DOHH2 (cell line): Measurements from ENCODE around the gene S100A13.

Experiments used
- H3F3A ChIP-seq: fragments of 200-600 bp; sonication (generic), shearing (Covaris generic); 2 replicates; pipeline ENCODE4 v1.6.0; 2016; ENCODE audit warnings: antibody characterized with exemption, mild to moderate bottlenecking; ENCODE audit not compliant: control insufficient read depth, insufficient read depth
- H3K27ac ChIP-seq: fragments of 200-600 bp; sonication (generic); 2 replicates; pipeline ENCODE4 v1.5.1; 2014; ENCODE audit warnings: low read depth, mild to moderate bottlenecking, low read length, moderate library complexity
- H3K27me3 ChIP-seq: fragments of 200-600 bp; sonication (generic); 2 replicates; pipeline ENCODE4 v1.6.1; 2014; ENCODE audit warnings: mild to moderate bottlenecking, low read length, mixed read lengths; ENCODE audit not compliant: control insufficient read depth
- H3K36me3 ChIP-seq: fragments of 200-600 bp; sonication (generic); 2 replicates; pipeline ENCODE4 v1.6.1; 2014; ENCODE audit warnings: mild to moderate bottlenecking, low read length, moderate library complexity, mixed read lengths; ENCODE audit not compliant: control insufficient read depth
- H3K4me1 ChIP-seq: fragments of 200-600 bp; sonication (generic); 2 replicates; pipeline ENCODE4 v1.6.1; 2014; ENCODE audit warnings: mild to moderate bottlenecking, low read length, mixed read lengths; ENCODE audit not compliant: control insufficient read depth
- H3K4me2 ChIP-seq: fragments of 200-600 bp; sonication (generic); 2 replicates; pipeline ENCODE4 v1.6.0; 2014; ENCODE audit warnings: mild to moderate bottlenecking, low read length, moderate library complexity
- H3K4me3 ChIP-seq: fragments of 200-600 bp; sonication (generic); 2 replicates; pipeline ENCODE4 v1.5.1; 2014; ENCODE audit warnings: mild to moderate bottlenecking, low read length, mixed read lengths
- H3K79me2 ChIP-seq: fragments of 200-600 bp; sonication (generic); 2 replicates; pipeline ENCODE4 v1.6.1; 2014; ENCODE audit warnings: mild to moderate bottlenecking, low read length, mixed read lengths; ENCODE audit not compliant: control insufficient read depth
- H3K9me2 ChIP-seq: fragments of 200-600 bp; sonication (generic); replicated peaks from 2 replicates; pipeline ENCODE4 v1.6.1; 2014; ENCODE audit warnings: mild to moderate bottlenecking, low read length, mixed read lengths; ENCODE audit not compliant: control insufficient read depth
- H3K9me3 ChIP-seq: fragments of 200-600 bp; sonication (generic); 2 replicates; pipeline ENCODE4 v1.6.1; 2014; ENCODE audit warnings: antibody characterized with exemption, low read length, mixed read lengths; ENCODE audit not compliant: control insufficient read depth, insufficient read depth
- H4K20me1 ChIP-seq: fragments of 200-600 bp; sonication (generic); 2 replicates; pipeline ENCODE4 v1.6.0; 2014; ENCODE audit warnings: low read depth, mild to moderate bottlenecking, antibody characterized with exemption, low read length, moderate library complexity; ENCODE audit not compliant: control insufficient read depth, insufficient read depth
- EZH2phosphoT487 ChIP-seq: fragments of 200-600 bp; sonication (generic); IDR thresholded peaks from 2 replicates; pipeline ENCODE4 v1.6.1; 2017; ENCODE audit warnings: borderline replicate concordance, mild to moderate bottlenecking, antibody characterized with exemption, low read length, moderate library complexity, mixed read lengths
- TF ChIP-seq, protein P1 (sequence below): fragments of 200-600 bp; sonication (generic); IDR thresholded peaks from one replicate; pipeline ENCODE4 v1.5.1; 2014; ENCODE audit warnings: antibody characterized with exemption, mild to moderate bottlenecking, low read depth, low read length; ENCODE audit not compliant: poor library complexity, severe bottlenecking

Gene S100A13

DNA sequence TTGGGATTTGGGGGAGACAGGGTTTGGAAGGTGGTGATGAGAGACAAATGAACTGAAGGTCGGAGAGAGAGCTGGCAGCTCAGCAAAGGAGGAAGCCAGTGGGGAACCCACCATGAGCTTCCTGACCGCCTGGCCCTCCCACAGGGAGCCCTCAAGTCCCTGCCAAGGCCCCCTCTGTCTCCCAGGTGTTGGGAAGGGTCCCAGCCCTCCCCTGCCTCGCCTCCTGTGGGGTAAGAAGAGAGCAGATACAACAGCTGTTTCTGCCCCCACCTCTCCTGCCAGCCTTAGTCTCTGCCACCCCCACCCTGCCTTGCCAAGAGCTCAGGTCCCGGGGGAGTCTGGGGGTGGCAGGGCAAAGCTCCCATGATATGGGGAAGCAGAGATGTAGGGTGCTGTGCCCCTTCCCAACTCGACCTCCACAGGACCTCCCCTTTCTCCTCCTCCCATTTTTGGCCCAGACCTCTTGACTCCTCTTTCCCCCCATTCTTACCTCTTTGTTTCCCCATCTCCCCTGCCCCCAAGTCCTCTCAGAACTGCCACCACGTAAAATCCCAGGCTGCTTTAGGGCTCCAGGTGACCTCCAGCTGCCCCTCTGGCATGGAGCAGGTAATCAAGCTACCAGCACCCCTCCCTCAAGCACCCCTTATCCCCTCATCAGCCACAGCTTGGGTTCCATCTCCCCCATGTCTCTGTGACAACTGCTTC is 1.5 kb upstream of the S100A13 start:
- Histone ChIP-seq H3K79me2 (peaks cover 10% of the 10 kb centered on the region), H3K27me3 (no peaks in the 10 kb centered on the region), H3K9me3 (no peaks in the 10 kb centered on the region), H3K4me2 (0 out of 2 replicates have a peak overlapping the region, but pooled peaks have one; percentile 5), H3K4me1 (peaks cover 55% of the 10 kb centered on the region), H4K20me1 (no peaks in the 10 kb centered on the region), H3K4me3 (no peak overlapping the region), H3F3A (peaks cover 2% of the 10 kb centered on the region; the same call in 1 of the 2 replicates), H3K36me3 (peaks cover 7% of the 10 kb centered on the region; the same call in 1 of the 2 replicates), H3K9me2 (no peaks in the 10 kb centered on the region), H3K27ac (no peak overlapping the region)
- TF ChIP-seq, protein P1, sequence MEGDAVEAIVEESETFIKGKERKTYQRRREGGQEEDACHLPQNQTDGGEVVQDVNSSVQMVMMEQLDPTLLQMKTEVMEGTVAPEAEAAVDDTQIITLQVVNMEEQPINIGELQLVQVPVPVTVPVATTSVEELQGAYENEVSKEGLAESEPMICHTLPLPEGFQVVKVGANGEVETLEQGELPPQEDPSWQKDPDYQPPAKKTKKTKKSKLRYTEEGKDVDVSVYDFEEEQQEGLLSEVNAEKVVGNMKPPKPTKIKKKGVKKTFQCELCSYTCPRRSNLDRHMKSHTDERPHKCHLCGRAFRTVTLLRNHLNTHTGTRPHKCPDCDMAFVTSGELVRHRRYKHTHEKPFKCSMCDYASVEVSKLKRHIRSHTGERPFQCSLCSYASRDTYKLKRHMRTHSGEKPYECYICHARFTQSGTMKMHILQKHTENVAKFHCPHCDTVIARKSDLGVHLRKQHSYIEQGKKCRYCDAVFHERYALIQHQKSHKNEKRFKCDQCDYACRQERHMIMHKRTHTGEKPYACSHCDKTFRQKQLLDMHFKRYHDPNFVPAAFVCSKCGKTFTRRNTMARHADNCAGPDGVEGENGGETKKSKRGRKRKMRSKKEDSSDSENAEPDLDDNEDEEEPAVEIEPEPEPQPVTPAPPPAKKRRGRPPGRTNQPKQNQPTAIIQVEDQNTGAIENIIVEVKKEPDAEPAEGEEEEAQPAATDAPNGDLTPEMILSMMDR: no peak
- TF ChIP-seq EZH2phosphoT487: no peak

DNA sequence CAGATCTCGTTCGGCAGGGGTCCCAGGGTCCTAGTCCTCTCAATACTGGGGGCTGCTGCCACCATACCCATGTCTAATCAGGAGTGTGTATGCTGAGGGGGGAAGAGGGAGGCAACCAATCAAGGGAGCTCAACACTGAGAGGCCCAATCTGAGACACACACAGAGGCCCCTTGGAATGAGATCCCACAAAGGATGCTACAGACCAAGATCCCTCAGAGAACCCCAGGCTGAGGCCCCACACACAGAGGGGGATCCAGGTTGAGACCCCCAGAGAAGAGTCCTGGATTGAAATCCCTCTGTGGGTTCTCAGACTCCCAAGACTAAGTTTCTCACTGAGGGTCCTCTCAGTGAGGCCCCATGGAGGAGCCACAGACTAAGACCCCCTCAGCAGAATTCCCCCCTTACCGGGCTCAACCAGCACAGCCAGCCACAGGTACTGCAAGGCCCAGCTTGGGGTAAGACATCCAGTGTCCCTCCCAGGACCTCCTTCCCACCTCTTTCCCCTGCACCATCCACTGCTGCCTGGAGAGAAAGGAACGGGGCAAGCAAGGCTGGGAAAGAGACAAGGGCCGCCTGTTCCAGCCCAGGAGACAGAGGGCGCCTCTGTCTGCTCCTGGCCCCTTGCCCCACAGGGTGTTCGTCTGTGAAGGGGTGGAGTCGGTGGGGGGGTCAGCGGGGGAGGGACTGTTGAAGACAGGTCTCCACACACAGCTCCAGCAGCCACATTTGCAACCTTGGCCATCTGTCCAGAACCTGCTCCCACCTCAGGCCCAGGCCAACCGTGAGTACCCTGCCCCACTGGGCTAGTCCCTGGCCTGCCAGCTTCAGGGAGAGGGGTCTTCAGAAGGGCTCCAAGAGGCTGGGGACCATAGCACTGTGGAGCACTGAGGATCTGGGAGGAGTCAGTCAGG is 666 bp upstream of the S100A13 start, which contains the start of gene S100A1:
Gene S100A1, plus strand, starts transcription at position 720 of the 912 bp plus-strand sequence. CDS start 2,088 bp downstream, outside the sequence.
- Histone ChIP-seq H3K9me2 (no peaks in the 10 kb centered on the region), H3K9me3 (no peaks in the 10 kb centered on the region), H3K27ac (peak within 1 kb of the TSS; percentile 62), H3K4me1 (peaks cover 57% of the 10 kb centered on the region), H3K4me3 (peak within 1 kb of the TSS; percentile 87), H3K27me3 (no peaks in the 10 kb centered on the region), H3K36me3 (peaks cover 9% of the 10 kb centered on the region; the same call in 1 of the 2 replicates), H3K4me2 (peak within 1 kb of the TSS; percentile 92), H3K79me2 (peaks cover 10% of the 10 kb centered on the region), H3F3A (peaks cover 2% of the 10 kb centered on the region; the same call in 1 of the 2 replicates), H4K20me1 (no peaks in the 10 kb centered on the region)
- no peak for TF ChIP-seq EZH2phosphoT487
- TF ChIP-seq, protein P1: no peak

DNA sequence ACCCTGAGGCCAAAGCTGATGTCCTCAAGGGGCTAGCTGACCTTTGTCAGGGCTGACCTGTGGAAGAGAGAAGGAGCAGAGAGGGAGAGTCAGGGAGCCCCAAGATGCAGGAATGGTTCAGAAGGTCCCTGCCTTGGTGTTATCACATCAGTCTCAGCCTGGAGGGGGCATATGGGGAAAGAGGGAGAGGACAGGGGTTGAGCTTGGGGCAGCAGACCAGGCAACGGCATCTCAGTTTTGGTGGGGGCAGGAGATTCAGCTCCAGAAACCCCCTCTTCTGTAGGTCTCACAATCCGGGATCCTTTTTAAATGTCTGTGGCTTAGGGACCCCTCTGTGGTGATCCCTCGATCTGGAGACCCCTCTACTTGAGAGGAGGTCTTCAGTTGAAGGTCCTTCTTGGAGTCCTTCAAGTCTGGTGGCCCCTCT is 815 bp downstream of the S100A13 start:
- peak overlapping the region; percentile 92 for H3K4me2 ChIP-seq
- H3K4me1 ChIP-seq: peaks cover 70% of the 10 kb centered on the region
- peaks cover 14% of the 10 kb centered on the region for H3K36me3 ChIP-seq
- TF ChIP-seq, protein P1: no peak
- TF ChIP-seq EZH2phosphoT487: no peak
- no peaks in the 10 kb centered on the region for H3K9me2 ChIP-seq
- H3K27me3 ChIP-seq: no peaks in the 10 kb centered on the region
- peak overlapping the region; percentile 62; the same call in 1 of the 2 replicates for H3K27ac ChIP-seq
- no peaks in the 10 kb centered on the region for H4K20me1 ChIP-seq
- H3K79me2 ChIP-seq: peaks cover 10% of the 10 kb centered on the region
- H3K9me3 ChIP-seq: no peaks in the 10 kb centered on the region
- H3K4me3 ChIP-seq: peak overlapping the region; percentile 87
- peaks cover 2% of the 10 kb centered on the region; the same call in 1 of the 2 replicates for H3F3A ChIP-seq
